ENCODE data around the gene NUPR1. TPM values are rescaled to one million over a fixed set of nuclear protein-coding genes. Genes with fewer than 3 reads are reported as not detected.
A peak's percentile ranks its signal among the peaks of the same experiment; 100 is the strongest.

Gene NUPR1
- total and polyA plus RNA-seq, 8 donors = 4.2 to 251 (median 74.9) TPM

- no peak for DNase-seq
- no peaks in the 10 kb centered on the region for H3K9me3 ChIP-seq
- WGBS, 5 donors = 80 to 86% (median 83%) methylated on average over 22 to 33 of the region's 33 CpGs
- peaks cover 0 to 1% (median 0%) of the 10 kb centered on the region in 3 donors for H3K27me3 ChIP-seq
- TF ChIP-seq CTCF (IDR thresholded peaks at IDR 0.05) = no peak
- no peak for TF ChIP-seq EP300 (IDR thresholded peaks at IDR 0.05)
- no peak for TF ChIP-seq POLR2AphosphoS5 (IDR thresholded peaks at IDR 0.05)
- no peak for TF ChIP-seq POLR2A (IDR thresholded peaks at IDR 0.05)
- intact Hi-C loops (cut with DNase I; ENCODE audit: low total_unique reads) = no loop called here
- peaks cover 0 to 7% (median 0%) of the 10 kb centered on the region in 4 donors for H3K36me3 ChIP-seq
- H3K4me3 ChIP-seq = no peak overlapping the region
- peaks cover 0 to 20% (median under 1%) of the 10 kb centered on the region in 4 donors for H3K4me1 ChIP-seq
- H3K27ac ChIP-seq = no peak overlapping the region
Observed at GRCh38 chr16:28497861-28498599, 40.7 kb downstream of the NUPR1 start.

- H3K9me3 ChIP-seq = no peaks in the 10 kb centered on the region
- WGBS, 5 donors = 84 to 91% (median 87%) methylated on average over 9 of the region's 9 CpGs
- H3K4me3 ChIP-seq = no peak overlapping the region
- intact Hi-C loops (cut with DNase I; ENCODE audit: low total_unique reads) = no loop called here
- no peak for TF ChIP-seq POLR2A (IDR thresholded peaks at IDR 0.05)
- no peak for TF ChIP-seq EP300 (IDR thresholded peaks at IDR 0.05)
- TF ChIP-seq POLR2AphosphoS5 (IDR thresholded peaks at IDR 0.05) = no peak
- no peak for TF ChIP-seq CTCF (IDR thresholded peaks at IDR 0.05)
- peaks cover 0 to 7% (median 0%) of the 10 kb centered on the region in 4 donors for H3K36me3 ChIP-seq
- DNase-seq = no peak
- peaks cover 0 to 26% (median 6%) of the 10 kb centered on the region in 4 donors for H3K4me1 ChIP-seq
- no peaks in the 10 kb centered on the region for H3K27me3 ChIP-seq
- no peak overlapping the region for H3K27ac ChIP-seq
Observed at GRCh38 chr16:28497386-28497785, 41.4 kb downstream of the NUPR1 start.

- 75 to 84% (median 84%) methylated on average over 19 of the region's 19 CpGs for WGBS, 5 donors
- Histone ChIP-seq H3K9me3 (no peaks in the 10 kb centered on the region), H3K27me3 (no peaks in the 10 kb centered on the region), H3K36me3 (peaks cover 0 to 7% (median 0%) of the 10 kb centered on the region in 4 donors), H3K4me1 (peaks cover 0 to 28% (median 7%) of the 10 kb centered on the region in 4 donors), H3K27ac (no peak overlapping the region), H3K4me3 (no peak overlapping the region)
- no peak for TF ChIP-seq CTCF (IDR thresholded peaks at IDR 0.05)
- no peak for TF ChIP-seq EP300 (IDR thresholded peaks at IDR 0.05)
- no peak for TF ChIP-seq POLR2AphosphoS5 (IDR thresholded peaks at IDR 0.05)
- TF ChIP-seq POLR2A (IDR thresholded peaks at IDR 0.05) = no peak
- DNase-seq = no peak
- intact Hi-C loops (cut with DNase I; ENCODE audit: low total_unique reads) = no loop called here
Observed at GRCh38 chr16:28496844-28497243, 41.9 kb downstream of the NUPR1 start.

- H3K27ac ChIP-seq = peak overlapping the region in 4 of 5 donors; percentile 58 to 92 (median 80)
- no peak for DNase-seq
- 83 to 93% (median 88%) methylated on average over 19 to 20 of the region's 20 CpGs for WGBS, 5 donors
- TF ChIP-seq POLR2AphosphoS5 (IDR thresholded peaks at IDR 0.05) = no peak
- TF ChIP-seq EP300 (IDR thresholded peaks at IDR 0.05) = no peak
- no peak for TF ChIP-seq POLR2A (IDR thresholded peaks at IDR 0.05)
- no peak for TF ChIP-seq CTCF (IDR thresholded peaks at IDR 0.05)
- no peaks in the 10 kb centered on the region for H3K9me3 ChIP-seq
- H3K36me3 ChIP-seq = peaks cover 0 to 7% (median 0%) of the 10 kb centered on the region in 4 donors
- H3K4me1 ChIP-seq = peaks cover 5 to 29% (median 9%) of the 10 kb centered on the region in 4 donors
- H3K27me3 ChIP-seq = no peaks in the 10 kb centered on the region
- peak overlapping the region in 2 of 4 donors; percentile 38 to 39 for H3K4me3 ChIP-seq
- intact Hi-C loops (cut with DNase I; ENCODE audit: low total_unique reads) = no loop called here
Observed at GRCh38 chr16:28495795-28496749, 42.7 kb downstream of the NUPR1 start.

Measured in stomach (tissue), 9 donors.